ENCODE data around the gene FXN.

DNA sequence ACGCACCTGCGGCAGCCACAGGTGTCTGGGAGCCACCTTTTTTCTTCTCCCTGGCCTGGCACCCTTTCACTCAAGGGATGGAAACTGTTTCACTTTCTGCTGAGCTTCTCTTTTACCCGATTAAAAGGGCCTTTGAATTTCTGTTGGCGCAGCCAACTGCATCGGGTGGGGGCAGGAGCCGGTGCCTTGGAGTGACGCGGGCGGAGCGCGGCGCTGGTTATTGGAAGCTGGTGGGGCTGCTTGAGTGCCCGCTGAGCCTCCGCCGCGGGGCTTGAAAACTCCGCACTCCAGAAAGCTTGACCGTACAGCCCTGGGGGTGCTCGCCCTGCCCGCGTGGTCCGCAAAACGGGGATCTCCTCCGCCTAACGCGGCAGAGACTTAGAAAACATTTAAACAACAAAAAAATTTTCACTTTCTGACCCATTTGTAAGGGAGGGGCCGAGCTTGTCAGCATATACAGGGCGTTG, 86.6 kb downstream of the FXN start:
- TF ChIP-seq, protein P1, sequence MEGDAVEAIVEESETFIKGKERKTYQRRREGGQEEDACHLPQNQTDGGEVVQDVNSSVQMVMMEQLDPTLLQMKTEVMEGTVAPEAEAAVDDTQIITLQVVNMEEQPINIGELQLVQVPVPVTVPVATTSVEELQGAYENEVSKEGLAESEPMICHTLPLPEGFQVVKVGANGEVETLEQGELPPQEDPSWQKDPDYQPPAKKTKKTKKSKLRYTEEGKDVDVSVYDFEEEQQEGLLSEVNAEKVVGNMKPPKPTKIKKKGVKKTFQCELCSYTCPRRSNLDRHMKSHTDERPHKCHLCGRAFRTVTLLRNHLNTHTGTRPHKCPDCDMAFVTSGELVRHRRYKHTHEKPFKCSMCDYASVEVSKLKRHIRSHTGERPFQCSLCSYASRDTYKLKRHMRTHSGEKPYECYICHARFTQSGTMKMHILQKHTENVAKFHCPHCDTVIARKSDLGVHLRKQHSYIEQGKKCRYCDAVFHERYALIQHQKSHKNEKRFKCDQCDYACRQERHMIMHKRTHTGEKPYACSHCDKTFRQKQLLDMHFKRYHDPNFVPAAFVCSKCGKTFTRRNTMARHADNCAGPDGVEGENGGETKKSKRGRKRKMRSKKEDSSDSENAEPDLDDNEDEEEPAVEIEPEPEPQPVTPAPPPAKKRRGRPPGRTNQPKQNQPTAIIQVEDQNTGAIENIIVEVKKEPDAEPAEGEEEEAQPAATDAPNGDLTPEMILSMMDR (IDR thresholded peaks at IDR 0.05; ENCODE audit: low read depth, low read length) = no peak
- no peak for TF ChIP-seq EZH2phosphoT487 (IDR thresholded peaks at IDR 0.05; ENCODE audit: low read depth)
